ENCODE measurements around the gene ATAT1.

GRCh38 chr6:30657454-30657853 lies 30.8 kb downstream of the ATAT1 start:
- TF ChIP-seq, protein P1, sequence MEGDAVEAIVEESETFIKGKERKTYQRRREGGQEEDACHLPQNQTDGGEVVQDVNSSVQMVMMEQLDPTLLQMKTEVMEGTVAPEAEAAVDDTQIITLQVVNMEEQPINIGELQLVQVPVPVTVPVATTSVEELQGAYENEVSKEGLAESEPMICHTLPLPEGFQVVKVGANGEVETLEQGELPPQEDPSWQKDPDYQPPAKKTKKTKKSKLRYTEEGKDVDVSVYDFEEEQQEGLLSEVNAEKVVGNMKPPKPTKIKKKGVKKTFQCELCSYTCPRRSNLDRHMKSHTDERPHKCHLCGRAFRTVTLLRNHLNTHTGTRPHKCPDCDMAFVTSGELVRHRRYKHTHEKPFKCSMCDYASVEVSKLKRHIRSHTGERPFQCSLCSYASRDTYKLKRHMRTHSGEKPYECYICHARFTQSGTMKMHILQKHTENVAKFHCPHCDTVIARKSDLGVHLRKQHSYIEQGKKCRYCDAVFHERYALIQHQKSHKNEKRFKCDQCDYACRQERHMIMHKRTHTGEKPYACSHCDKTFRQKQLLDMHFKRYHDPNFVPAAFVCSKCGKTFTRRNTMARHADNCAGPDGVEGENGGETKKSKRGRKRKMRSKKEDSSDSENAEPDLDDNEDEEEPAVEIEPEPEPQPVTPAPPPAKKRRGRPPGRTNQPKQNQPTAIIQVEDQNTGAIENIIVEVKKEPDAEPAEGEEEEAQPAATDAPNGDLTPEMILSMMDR (IDR thresholded peaks at IDR 0.05): no peak
- TF ChIP-seq, protein P2, sequence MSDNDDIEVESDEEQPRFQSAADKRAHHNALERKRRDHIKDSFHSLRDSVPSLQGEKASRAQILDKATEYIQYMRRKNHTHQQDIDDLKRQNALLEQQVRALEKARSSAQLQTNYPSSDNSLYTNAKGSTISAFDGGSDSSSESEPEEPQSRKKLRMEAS (CRISPR knock-in tag; IDR thresholded peaks at IDR 0.05): no peak
- TF ChIP-seq KAT7 (CRISPR knock-in tag; IDR thresholded peaks at IDR 0.05; ENCODE audit: borderline replicate concordance): no peak
- TF ChIP-seq FOXJ3 (CRISPR knock-in tag; IDR thresholded peaks at IDR 0.05; ENCODE audit: borderline replicate concordance): no peak
- no peak for TF ChIP-seq ZNF121 (CRISPR knock-in tag; IDR thresholded peaks at IDR 0.05)
- no peak for TF ChIP-seq ZBTB43 (CRISPR knock-in tag; IDR thresholded peaks at IDR 0.05)
- no peak for TF ChIP-seq GTF2I (CRISPR knock-in tag; conservative IDR thresholded peaks at IDR 0.05)
- TF ChIP-seq TP53 (CRISPR knock-in tag; IDR thresholded peaks at IDR 0.05): no peak
- no peak for TF ChIP-seq NFYB (CRISPR knock-in tag; conservative IDR thresholded peaks at IDR 0.05; ENCODE audit: low read depth)
- no peak for TF ChIP-seq IRF2 (CRISPR knock-in tag; IDR thresholded peaks at IDR 0.05; ENCODE audit: borderline replicate concordance, low read depth)
- no peak for TF ChIP-seq ELF4 (CRISPR knock-in tag; IDR thresholded peaks at IDR 0.05; ENCODE audit: low read depth)
- TF ChIP-seq ESRRA (CRISPR knock-in tag; IDR thresholded peaks at IDR 0.05; ENCODE audit: borderline replicate concordance): no peak

Measured in WTC11 (cell line).